Measurements from ENCODE around the gene TOMM20. TPM values are rescaled to one million over a fixed set of nuclear protein-coding genes. Genes with fewer than 3 reads are reported as not detected.
"Not testable (repeated sequence)": the region's sequence is repeated elsewhere in the genome, so short reads cannot be mapped to it uniquely, and the experiment has no call there.

Gene TOMM20
- total RNA-seq, 1 donor from 2014 or later, result 76.7 TPM

- intact Hi-C loops (cut with DNase I), result no loop called here
- no peak for ATAC-seq (ENCODE audit: poor library complexity)
- no peak for DNase-seq
These were observed 21.1 kb downstream of the TOMM20 start for GRCh38 chr1:235107368-235108184.

GRCh38 chr1:235106457-235106856 is 22.2 kb downstream of the TOMM20 start:
- no peak for DNase-seq
- ATAC-seq (ENCODE audit: poor library complexity), result no peak
- intact Hi-C loops (cut with DNase I), result no loop called here

- ATAC-seq (ENCODE audit: poor library complexity) (no peak), DNase-seq (no peak)
- intact Hi-C loops (cut with DNase I), result no loop called here
These were observed 23.3 kb downstream of the TOMM20 start for GRCh38 chr1:235105051-235106043.

GRCh38 chr1:235102993-235103411 is 25.6 kb downstream of the TOMM20 start:
- no peak for ATAC-seq (ENCODE audit: poor library complexity)
- DNase-seq, result no peak
- intact Hi-C loops (cut with DNase I), result no loop called here

GRCh38 chr1:235102259-235102582 is 26.4 kb downstream of the TOMM20 start:
- intact Hi-C loops (cut with DNase I), result no loop called here
- no peak for ATAC-seq (ENCODE audit: poor library complexity)
- no peak for DNase-seq

GRCh38 chr1:235101558-235102258 is 26.9 kb downstream of the TOMM20 start:
- intact Hi-C loops (cut with DNase I), result no loop called here
- no peak for DNase-seq
- ATAC-seq (ENCODE audit: poor library complexity), result no peak

GRCh38 chr1:235100194-235100772 is 28.4 kb downstream of the TOMM20 start:
- intact Hi-C loops (cut with DNase I), result no loop called here
- ATAC-seq (ENCODE audit: poor library complexity) (peak; percentile 26), DNase-seq (no peak)

- no peak for ATAC-seq (ENCODE audit: poor library complexity)
- DNase-seq, result no peak
- intact Hi-C loops (cut with DNase I), result no loop called here
These were observed 29.6 kb downstream of the TOMM20 start for GRCh38 chr1:235098991-235099390.

GRCh38 chr1:235098547-235098946 is 30.1 kb downstream of the TOMM20 start:
- ATAC-seq (ENCODE audit: poor library complexity) (no peak), DNase-seq (no peak)
- intact Hi-C loops (cut with DNase I), result no loop called here

GRCh38 chr1:235097501-235097900 is 31.1 kb downstream of the TOMM20 start:
- DNase-seq; intact Hi-C loops (cut with DNase I); ATAC-seq (ENCODE audit: poor library complexity): not testable (repeated sequence)

GRCh38 chr1:235095938-235096562 is 32.6 kb downstream of the TOMM20 start:
- DNase-seq, result no peak
- intact Hi-C loops (cut with DNase I), result no loop called here
- no peak for ATAC-seq (ENCODE audit: poor library complexity)

- ATAC-seq (ENCODE audit: poor library complexity), result peak; percentile 88
- intact Hi-C loops (cut with DNase I), result no loop called here
- peak; percentile 89 for DNase-seq
These were observed 34.7 kb downstream of the TOMM20 start for GRCh38 chr1:235093696-235094592.

GRCh38 chr1:235093013-235093695 is 35.5 kb downstream of the TOMM20 start:
- DNase-seq (peak; percentile 60), ATAC-seq (ENCODE audit: poor library complexity) (peak; percentile 92)
- intact Hi-C loops (cut with DNase I), result no loop called here

- intact Hi-C loops (cut with DNase I); ATAC-seq (ENCODE audit: poor library complexity); DNase-seq: not testable (repeated sequence)
These were observed 36.2 kb downstream of the TOMM20 start for GRCh38 chr1:235092415-235092814.

GRCh38 chr1:235092045-235092406 is 36.6 kb downstream of the TOMM20 start:
- ATAC-seq (ENCODE audit: poor library complexity); DNase-seq: not testable (repeated sequence)

GRCh38 chr1:235091319-235092044 is 37.2 kb downstream of the TOMM20 start:
- intact Hi-C loops (cut with DNase I); DNase-seq; ATAC-seq (ENCODE audit: poor library complexity): not testable (repeated sequence)

More at GRCh38 chr1:235092045-235092406, 36.6 kb downstream of the TOMM20 start:
- intact Hi-C loops (cut with DNase I), result not testable (repeated sequence)

Data from Right ventricle myocardium superior (tissue), 1 donor.